K562 (cell line): ENCODE data around the gene HLA-DMB. TPM values are rescaled to one million over a fixed set of nuclear protein-coding genes. Genes with fewer than 3 reads are reported as not detected.

Source experiments
- ELF2 ChIP-seq: fragments of 250-450 bp; sonication (Bioruptor Pico); IDR thresholded peaks from 2 replicates; pipeline ENCODE4 v1.5.0; 2021; ENCODE audit warnings: mild to moderate bottlenecking
- GTF2A2 ChIP-seq: IDR thresholded peaks from 2 replicates; pipeline ENCODE4 v1.6.1; 2016; ENCODE audit warnings: mild to moderate bottlenecking, missing genetic modification characterization, missing compliant biosample characterization
- HDAC1 ChIP-seq, 2 experiments: fragments of 450-650 bp; IDR thresholded peaks; 2 replicates each; pipeline ENCODE4 v1.6.1; 2016 to 2017; ENCODE audit warnings: inconsistent platforms in 1 of 2, mild to moderate bottlenecking in 1 of 2, moderate library complexity in 1 of 2
- HDAC6 ChIP-seq: IDR thresholded peaks from 2 replicates; pipeline ENCODE4 v1.6.1; 2012; ENCODE audit warnings: low read depth, mild to moderate bottlenecking, control low read depth, inconsistent platforms, low read length, moderate library complexity
- KLF6 ChIP-seq: fragments of 250-450 bp; sonication (Bioruptor Pico); IDR thresholded peaks from 2 replicates; pipeline ENCODE4 v1.4.0; 2020; ENCODE audit warnings: mild to moderate bottlenecking, moderate library complexity, borderline replicate concordance
- MBD2 ChIP-seq: sonication (generic); IDR thresholded peaks from 2 replicates; pipeline ENCODE4 v1.6.1; 2016; ENCODE audit warnings: low read depth, borderline replicate concordance
- MIER1 ChIP-seq: fragments of 450-650 bp; IDR thresholded peaks from 2 replicates; pipeline ENCODE4 v1.6.1; 2016; ENCODE audit warnings: antibody characterized with exemption, mild to moderate bottlenecking, low read depth
- MTA2 ChIP-seq: fragments of 450-650 bp; IDR thresholded peaks from 2 replicates; pipeline ENCODE4 v1.6.1; 2016; ENCODE audit warnings: low read depth
- PHF8 ChIP-seq: fragments of 200-600 bp; sonication (generic); IDR thresholded peaks from 2 replicates; pipeline ENCODE4 v1.6.1; 2012; ENCODE audit warnings: mixed run types, mild to moderate bottlenecking, inconsistent platforms, low read length, moderate library complexity, borderline replicate concordance
- RAD51 ChIP-seq: fragments of 450-650 bp; IDR thresholded peaks from 2 replicates; pipeline ENCODE4 v1.7.1; 2016; ENCODE audit warnings: low read depth, mild to moderate bottlenecking, borderline replicate concordance
- RBM39 ChIP-seq: fragments of 200-400 bp; formaldehyde crosslinking; optimal IDR thresholded peaks from 2 replicates; pipeline ENCODE3; 2018; ENCODE audit warnings: low read depth, low read length
- TAL1 ChIP-seq: fragments of 450-650 bp; IDR thresholded peaks from 2 replicates; pipeline ENCODE4 v1.6.1; 2016; ENCODE audit warnings: mild to moderate bottlenecking
- USF2 ChIP-seq: sonication (generic); formaldehyde crosslinking; IDR thresholded peaks from 2 replicates; pipeline ENCODE4 v1.5.0; 2020; ENCODE audit warnings: missing genetic modification reagents
- ZNF174 ChIP-seq: fragments of 250-450 bp; sonication (Bioruptor Pico); IDR thresholded peaks from 2 replicates; pipeline ENCODE4 v1.4.0; 2020; ENCODE audit warnings: mild to moderate bottlenecking
- ZNF197 ChIP-seq: fragments of 200-800 bp; sonication (Bioruptor generic); IDR thresholded peaks from 2 replicates; pipeline ENCODE4 v1.6.1; 2016; ENCODE audit warnings: low read depth, missing genetic modification characterization, missing compliant biosample characterization
- ZNF395 ChIP-seq: fragments of 200-800 bp; sonication (Bioruptor generic); IDR thresholded peaks from 2 replicates; pipeline ENCODE4 v1.6.1; 2017; ENCODE audit warnings: missing genetic modification characterization, missing compliant biosample characterization
- ZNF407 ChIP-seq: fragments of 450-650 bp; IDR thresholded peaks from 2 replicates; pipeline ENCODE4 v1.6.1; 2016; ENCODE audit warnings: low read depth
- ZNF764 ChIP-seq: fragments of 250-450 bp; sonication (Bioruptor Pico); IDR thresholded peaks from 2 replicates; pipeline ENCODE4 v1.4.0; 2020; ENCODE audit warnings: low read depth, mild to moderate bottlenecking, moderate library complexity
- ZNF830 ChIP-seq: fragments of 250-450 bp; sonication (Bioruptor Pico); IDR thresholded peaks from 2 replicates; pipeline ENCODE4 v1.5.0; 2021; ENCODE audit warnings: mild to moderate bottlenecking
- polyA plus RNA-seq, 8 experiments: library from polyadenylated mRNA; depleted of rRNA in 4 of 8; stranded (reverse) in 5 of 8; unstranded in 3 of 8; fragments of >200 nt; fragmentation: Nextera tagmentation in 2 of 8; fragmentation: Illumina TruSeq in 1 of 8; extraction: Ambion mirVana in 2 of 8; extraction: Trizol in 1 of 8; gene quantifications; 2 replicates each; pipeline versions ENCODE4 v1.2.1 to v1.2.3, GENCODE V29; 2011 to 2014; ENCODE audit warnings: inconsistent platforms in 1 of 8, missing spikeins in 1 of 8
- total RNA-seq, 7 experiments: library from RNA; depleted of rRNA in 6 of 7; stranded (reverse); fragments of >200 nt in 6 of 7; fragmentation: Illumina TruSeq in 2 of 7; extraction: Trizol in 2 of 7; gene quantifications; 2 replicates each; pipeline versions ENCODE4 v1.2.1 to v1.2.3, GENCODE V29; 2011 to 2021; ENCODE audit warnings: low replicate concordance in 1 of 7

Gene HLA-DMB
- total and polyA plus RNA-seq, 9 of the 15 experiments (the other 6 are each of a cell fraction or from before 2014, with no cell fraction given) = 0.38 TPM; not detected in 8

GRCh38 chr6:32973144-32974015 is 32.6 kb upstream of the HLA-DMB start (continued):
- TF ChIP-seq MTA2 (no peak), ELF2 (0 out of 2 replicates have a peak, but pooled peaks have one; percentile 33), ZNF395 (CRISPR knock-in tag) (no peak), ZNF174 (CRISPR knock-in tag) (no peak), PHF8 (no peak), USF2 (CRISPR knock-in tag) (no peak), ZNF407 (no peak), KLF6 (CRISPR knock-in tag) (no peak), ZNF764 (no peak), RBM39 (no peak), MIER1 (no peak), ZNF830 (CRISPR knock-in tag) (no peak), MBD2 (no peak), GTF2A2 (tag) (no peak), HDAC1 (IDR thresholded peaks at IDR 0.05) (peak in 1 of 2 experiments; percentile 19; a peak in 1 of 4 replicates), RAD51 (no peak), TAL1 (no peak), ZNF197 (no peak), HDAC6 (no peak)
